GM19455 (cell line): ENCODE measurements around the gene TMEM236.
"Not testable (repeated sequence)": the region's sequence is repeated elsewhere in the genome, so short reads cannot be mapped to it uniquely, and the experiment has no call there.

Experiments used
- ATAC-seq: cut with Tn5 transposase; IDR thresholded peaks from one replicate; pipeline ENCODE4 v1.9.1; 2021; ENCODE audit not compliant: unreplicated experiment

Gene TMEM236

GRCh38 chr10:17751781-17752445, at the start of gene TMEM236:
Gene TMEM236 (plus strand): TSS chr10:17752201. CDS start chr10:17752296, 95 bp downstream.
- ATAC-seq, result no peak

GRCh38 chr10:17703706-17704105, 48.3 kb upstream of the TMEM236 start:
- ATAC-seq, result no peak

GRCh38 chr10:17708821-17709220, 43.2 kb upstream of the TMEM236 start:
- ATAC-seq, result no peak

- ATAC-seq, result no peak
Measured at GRCh38 chr10:17709492-17709891, 42.5 kb upstream of the TMEM236 start.

GRCh38 chr10:17710181-17710580, 41.8 kb upstream of the TMEM236 start:
- ATAC-seq, result no peak

DNA sequence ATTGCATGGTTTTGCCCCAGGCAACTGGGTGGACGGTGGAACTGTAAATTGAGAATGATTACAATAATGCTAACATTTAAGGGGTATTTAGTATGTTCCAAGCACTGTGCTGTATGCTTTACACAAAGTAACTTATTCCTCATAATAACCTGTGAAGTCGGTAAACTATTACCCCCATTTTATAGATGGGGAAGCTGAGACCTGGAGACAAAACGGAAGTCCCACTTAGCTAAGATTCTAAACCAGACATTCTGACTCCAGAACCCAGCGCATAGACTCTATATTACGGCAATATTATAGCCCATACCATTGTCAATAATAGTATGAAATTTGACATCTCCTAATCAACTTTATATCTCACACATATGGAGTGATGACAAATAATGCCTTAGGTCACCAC, 39.9 kb upstream of the TMEM236 start:
- ATAC-seq, result no peak

DNA sequence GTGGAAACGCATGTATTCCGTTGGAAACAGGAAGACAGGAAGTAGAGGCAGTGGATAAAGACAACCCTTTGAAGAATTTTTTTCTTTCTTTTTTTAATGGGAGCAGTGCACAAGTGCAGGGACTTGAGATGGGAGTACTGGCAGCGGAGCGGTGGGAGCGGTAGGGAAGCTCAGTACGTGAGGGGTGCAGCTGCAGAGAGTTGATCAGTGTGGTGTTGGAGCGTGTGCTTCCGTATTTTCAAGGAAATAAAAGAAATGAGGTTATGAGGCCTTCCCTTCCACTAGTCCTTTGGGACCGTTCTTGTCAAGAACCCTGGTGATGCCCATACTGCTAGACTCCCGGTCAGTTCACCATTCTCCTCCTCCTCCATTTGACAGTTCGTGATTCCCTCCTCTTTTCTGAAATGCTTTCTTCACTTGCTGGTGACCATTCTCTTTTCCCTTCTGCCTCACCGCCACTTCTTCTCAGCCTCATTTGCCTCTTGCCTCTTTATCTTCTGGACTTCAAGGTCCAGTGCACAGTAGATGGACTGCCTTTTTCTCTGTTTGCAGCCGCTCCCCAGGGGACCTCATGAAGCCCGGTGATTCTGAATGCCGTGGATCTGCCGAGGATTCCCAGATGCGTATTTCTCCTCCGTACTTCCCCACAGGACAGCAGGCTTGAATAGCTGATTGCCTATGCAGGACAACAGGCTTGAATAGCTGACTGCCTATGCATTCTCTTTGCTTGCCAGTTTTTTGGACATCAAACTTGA, 39.1 kb upstream of the TMEM236 start:
- no peak for ATAC-seq

DNA sequence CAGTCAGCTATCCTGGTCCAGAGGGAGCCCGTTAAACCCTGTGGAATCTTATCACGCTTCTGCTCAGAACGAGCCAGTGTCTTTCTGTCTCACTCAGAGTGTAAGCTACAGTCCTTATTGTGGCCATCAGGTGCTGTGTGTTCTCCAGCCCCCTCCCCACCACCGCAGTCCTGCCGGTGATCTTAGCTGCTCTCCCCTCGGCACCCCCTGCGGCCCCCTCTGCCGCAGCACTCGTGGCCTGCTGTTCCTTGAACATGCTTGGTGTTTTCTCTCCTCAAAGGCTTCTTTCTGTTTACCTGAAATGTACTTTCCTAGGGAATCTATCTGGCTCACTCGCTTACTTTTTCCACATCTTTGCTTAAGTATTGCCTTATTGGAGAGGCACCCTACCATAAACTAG, 38.2 kb upstream of the TMEM236 start:
- ATAC-seq, result no peak

- ATAC-seq, result no peak
Measured at GRCh38 chr10:17716161-17716560, 35.8 kb upstream of the TMEM236 start.

DNA sequence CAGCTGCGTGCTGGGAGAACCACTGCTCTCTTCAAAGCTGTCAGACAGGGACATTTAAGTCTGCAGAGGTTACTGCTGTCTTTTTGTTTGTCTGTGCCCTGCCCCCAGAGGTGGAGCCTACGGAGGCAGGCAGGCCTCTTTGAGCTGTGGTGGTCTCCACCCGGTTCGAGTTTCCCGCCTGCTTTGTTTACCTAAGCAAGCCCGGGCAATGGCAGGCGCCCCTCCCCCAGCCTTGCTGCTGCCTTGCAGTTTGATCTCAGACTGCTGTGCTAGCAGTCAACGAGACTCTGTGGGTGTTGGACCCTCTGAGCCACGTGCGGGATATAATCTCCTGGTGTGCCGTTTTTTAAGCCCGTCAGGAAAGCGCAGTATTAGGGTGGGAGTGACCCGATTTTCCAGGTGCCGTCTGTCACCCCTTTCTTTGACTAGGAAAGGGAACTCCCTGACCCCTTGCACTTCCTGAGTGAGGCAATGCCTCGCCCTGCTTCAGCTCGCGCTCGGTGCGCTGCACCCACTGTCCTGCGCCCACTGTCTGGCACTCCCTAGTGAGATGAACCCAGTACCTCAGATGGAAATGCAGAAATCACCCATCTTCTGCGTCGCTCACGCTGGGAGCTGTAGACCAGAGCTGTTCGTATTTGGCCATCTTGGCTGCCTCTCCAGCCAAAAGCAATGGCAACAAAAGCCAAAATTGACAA, 29.5 kb upstream of the TMEM236 start:
- not testable (repeated sequence) for ATAC-seq

DNA sequence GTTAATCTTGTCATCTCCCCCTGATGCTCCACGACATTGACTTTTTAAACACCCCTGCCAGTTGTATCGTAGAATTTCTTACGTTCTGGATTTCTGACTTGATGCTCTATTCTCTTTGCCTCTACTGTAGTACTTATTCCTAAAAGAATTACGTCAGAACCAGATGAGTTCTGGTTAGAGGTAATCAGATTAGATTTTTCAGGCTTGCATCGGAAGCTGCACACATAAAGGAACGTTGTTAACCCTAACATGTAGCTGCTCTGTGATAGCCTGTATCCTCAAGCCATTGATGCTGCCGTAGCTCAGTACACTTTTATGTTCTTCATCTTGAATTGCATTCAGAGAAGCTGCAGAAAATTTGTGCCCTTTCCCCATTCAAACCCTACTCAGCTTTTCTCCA, 26.3 kb upstream of the TMEM236 start:
- no peak for ATAC-seq

DNA sequence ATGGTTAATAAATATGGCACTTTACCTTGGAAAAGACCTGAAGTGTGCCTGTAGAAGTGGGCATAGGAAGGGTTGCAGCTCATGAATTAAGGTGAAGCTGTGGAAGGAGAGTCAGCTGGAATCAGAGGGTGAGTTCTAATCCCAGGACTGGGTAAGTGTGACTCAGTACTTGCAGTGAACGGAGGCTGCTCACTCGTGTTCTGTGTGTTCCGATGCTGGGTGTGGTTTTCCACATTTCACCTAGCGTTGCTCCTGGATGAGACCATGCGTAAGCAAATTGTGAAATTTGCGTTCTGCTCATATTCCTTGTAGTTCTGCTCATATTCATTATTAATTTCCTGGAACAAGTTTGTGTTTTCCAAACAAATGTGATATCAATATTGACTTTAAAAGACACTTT, 22.4 kb upstream of the TMEM236 start:
- ATAC-seq, result no peak

GRCh38 chr10:17730667-17731066, 21.3 kb upstream of the TMEM236 start:
- ATAC-seq, result no peak

- no peak for ATAC-seq
Measured at GRCh38 chr10:17731331-17732020, 20.5 kb upstream of the TMEM236 start.

GRCh38 chr10:17733620-17734019, 18.4 kb upstream of the TMEM236 start:
- ATAC-seq, result no peak

GRCh38 chr10:17734432-17735080, 17.4 kb upstream of the TMEM236 start:
- ATAC-seq, result no peak

- ATAC-seq, result no peak
Measured at GRCh38 chr10:17735166-17735941, 16.6 kb upstream of the TMEM236 start.

DNA sequence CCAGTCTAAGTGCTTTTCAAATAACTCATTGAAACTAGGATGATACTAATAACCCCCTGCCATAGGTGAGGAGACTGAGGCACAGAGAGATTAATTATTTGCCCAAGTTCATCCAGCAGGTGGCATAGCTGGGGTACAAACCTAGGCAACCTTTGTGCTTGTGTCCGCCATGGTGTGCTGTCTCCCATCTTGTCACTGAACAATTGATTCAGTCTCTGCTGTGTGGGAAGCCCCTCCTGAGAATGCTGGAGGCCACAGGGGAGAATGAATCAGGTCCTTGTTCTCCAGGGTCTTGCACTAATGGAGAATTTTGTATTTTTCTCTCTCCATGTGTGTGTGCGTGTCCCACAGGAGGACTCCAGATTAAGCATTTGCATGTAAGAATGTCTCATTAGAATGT, 15.8 kb upstream of the TMEM236 start:
- ATAC-seq, result no peak

DNA sequence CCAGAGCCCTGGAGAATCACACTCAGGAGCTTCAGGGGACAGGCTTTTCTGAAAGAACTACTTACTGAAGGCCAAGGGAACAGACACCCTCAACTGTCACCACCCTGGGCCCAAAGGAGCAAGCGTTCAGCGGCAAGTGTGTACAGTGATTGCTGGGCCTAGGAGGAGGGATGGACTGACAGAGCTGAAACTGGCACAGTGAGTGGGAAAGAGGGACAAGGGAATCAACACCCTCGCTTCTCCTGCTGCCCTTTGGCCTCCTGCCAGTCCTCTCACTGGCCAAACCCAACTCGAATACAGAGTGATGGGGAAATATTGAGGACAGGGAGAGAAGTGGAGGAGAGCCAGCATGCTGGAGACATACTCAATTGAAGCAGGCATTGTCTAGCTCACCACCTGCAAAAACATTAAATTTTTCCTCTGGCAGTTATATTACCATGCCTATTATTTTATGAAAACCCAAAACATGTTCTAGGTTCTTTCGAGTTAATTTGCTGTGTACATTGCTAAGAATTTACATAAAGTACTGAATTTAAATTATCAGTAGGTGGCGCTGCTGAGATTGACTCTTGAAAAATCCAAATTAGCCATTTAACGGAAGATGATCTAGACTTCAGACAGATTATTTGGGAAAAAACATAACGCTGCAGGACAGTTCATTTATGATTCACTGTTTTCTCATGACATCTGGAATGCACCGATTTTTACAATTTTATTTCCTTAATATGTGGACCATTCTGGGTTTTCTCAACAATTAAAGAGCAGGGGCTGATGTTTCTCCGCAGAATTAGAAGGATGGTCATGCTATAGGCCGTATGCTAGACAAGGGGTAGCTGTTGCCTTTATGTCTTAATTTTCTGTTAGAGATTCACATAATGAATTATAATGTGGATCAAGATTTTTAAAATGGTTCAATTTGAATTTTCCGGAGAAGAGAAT, 14.7 kb upstream of the TMEM236 start:
- no peak for ATAC-seq
